Mesothelial cell of epicardium (in vitro differentiated cells): Measurements from ENCODE around the gene SLC2A10. TPM values are rescaled to one million over a fixed set of nuclear protein-coding genes. Genes with fewer than 3 reads are reported as not detected.
A peak's percentile ranks its signal among the peaks of the same experiment; 100 is the strongest.

ENCODE experiments used
- DNase-seq, 2 experiments: peaks; one replicate each; pipeline ENCODE4 v3.0.0; 2021; ENCODE audit warnings: low spot score in 2 of 2; ENCODE audit not compliant: unreplicated experiment in 2 of 2
- H3K27ac Mint-ChIP-seq: 2 replicates; pipeline ENCODE4 v1.8.0; 2021; ENCODE audit warnings: mixed read lengths
- H3K27me3 Mint-ChIP-seq: 2 replicates; pipeline ENCODE4 v1.8.0; 2021; ENCODE audit warnings: low read depth, mixed read lengths
- H3K36me3 Mint-ChIP-seq: 2 replicates; pipeline ENCODE4 v1.8.0; 2021; ENCODE audit warnings: mixed read lengths
- H3K4me1 Mint-ChIP-seq: 2 replicates; pipeline ENCODE4 v1.8.0; 2021; ENCODE audit warnings: mixed read lengths
- H3K4me3 Mint-ChIP-seq: 2 replicates; pipeline ENCODE4 v1.8.0; 2021; ENCODE audit warnings: mild to moderate bottlenecking, moderate library complexity, mixed read lengths
- H3K9me3 Mint-ChIP-seq: 2 replicates; pipeline ENCODE4 v1.8.0; 2021; ENCODE audit warnings: mixed read lengths
- CTCF ChIP-seq: fragments of 200-600 bp; sonication (generic); IDR thresholded peaks from one replicate; pipeline ENCODE4 v1.5.0; 2021; ENCODE audit warnings: antibody characterized with exemption; ENCODE audit not compliant: unreplicated experiment
- total RNA-seq: library from RNA; stranded (reverse); gene quantifications from 3 replicates; pipeline ENCODE4 v1.2.1, GENCODE V29; 2021

SLC2A10 gene
- total RNA-seq, 1 donor from 2014 or later: 21.7 TPM

- TF ChIP-seq CTCF: no peak
- Mint-ChIP-seq H3K4me3 (no peak overlapping the region), H3K4me1 (no peaks in the 10 kb centered on the region), H3K36me3 (no peaks in the 10 kb centered on the region), H3K9me3 (peaks cover 5% of the 10 kb centered on the region), H3K27ac (no peak overlapping the region), H3K27me3 (peaks cover 21% of the 10 kb centered on the region)
- no peak for DNase-seq
Observed at GRCh38 chr20:46777331-46777730, 67.9 kb downstream of the SLC2A10 start.

- peaks cover 5% of the 10 kb centered on the region for H3K9me3 Mint-ChIP-seq
- H3K27me3 Mint-ChIP-seq: peaks cover 7% of the 10 kb centered on the region
- no peak for TF ChIP-seq CTCF
- no peak overlapping the region for H3K27ac Mint-ChIP-seq
- H3K36me3 Mint-ChIP-seq: no peaks in the 10 kb centered on the region
- H3K4me1 Mint-ChIP-seq: no peaks in the 10 kb centered on the region
- no peak for DNase-seq
- H3K4me3 Mint-ChIP-seq: no peak overlapping the region
Observed at GRCh38 chr20:46779831-46780230, 70.4 kb downstream of the SLC2A10 start.

- H3K9me3 Mint-ChIP-seq: no peaks in the 10 kb centered on the region
- H3K27me3 Mint-ChIP-seq: no peaks in the 10 kb centered on the region
- no peaks in the 10 kb centered on the region for H3K4me1 Mint-ChIP-seq
- TF ChIP-seq CTCF: no peak
- no peak overlapping the region for H3K4me3 Mint-ChIP-seq
- peak overlapping the region; percentile 27 for H3K27ac Mint-ChIP-seq
- DNase-seq: no peak
- H3K36me3 Mint-ChIP-seq: no peaks in the 10 kb centered on the region
Observed at GRCh38 chr20:46784436-46785127, 75.1 kb downstream of the SLC2A10 start.

Other genes starting within 250 kb of the SLC2A10 start
- gene ZNF334, start 196.1 kb upstream of the SLC2A10 start, total RNA-seq: 31.8 to 34.5 TPM (median 32.5 TPM) in 3 replicates
- gene OCSTAMP, start 159.0 kb upstream of the SLC2A10 start, total RNA-seq: not detected in 3 replicates
- 18.8 to 19.7 TPM (median 19.3 TPM) in 3 replicates for gene SLC13A3, start 58.2 kb upstream of the SLC2A10 start, total RNA-seq
- 16.2 to 17.3 TPM (median 16.3 TPM) in 3 replicates for gene TP53RK, start 20.2 kb upstream of the SLC2A10 start, total RNA-seq
- gene EYA2, start 185.2 kb downstream of the SLC2A10 start, total RNA-seq: 9.0 to 10.2 TPM (median 9.3 TPM) in 3 replicates